ENCODE results near the gene COL4A2.

The COL4A2 gene

DNA sequence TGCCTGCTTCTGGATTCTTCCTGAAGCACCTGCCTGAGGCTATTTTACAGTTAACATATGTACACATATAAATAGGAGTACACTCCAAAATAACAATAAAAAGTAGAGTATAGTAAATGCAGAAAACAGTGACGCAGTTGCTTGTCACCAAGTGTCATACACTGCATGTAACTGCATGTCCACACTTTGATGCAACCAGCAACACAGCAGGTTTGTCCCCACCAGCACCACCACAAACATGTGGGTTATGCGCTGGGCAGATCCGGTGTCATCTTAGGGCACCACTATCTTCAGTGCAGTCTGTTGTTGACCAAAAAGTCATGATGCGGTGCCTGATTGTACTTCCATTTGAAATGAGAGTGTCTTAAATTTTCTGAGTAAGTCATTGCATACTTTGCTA, 51.3 kb downstream of the COL4A2 start:
- H3K27me3 Mint-ChIP-seq (ENCODE audit: low read depth), result no peaks in the 10 kb centered on the region
- H3K4me1 Mint-ChIP-seq, result peaks cover 47% of the 10 kb centered on the region
- H3K27ac Mint-ChIP-seq, result no peak overlapping the region
- H3K9me3 Mint-ChIP-seq, result no peaks in the 10 kb centered on the region
- H3K36me3 Mint-ChIP-seq (ENCODE audit: low read depth), result peaks cover 38% of the 10 kb centered on the region
- TF ChIP-seq, protein P1, sequence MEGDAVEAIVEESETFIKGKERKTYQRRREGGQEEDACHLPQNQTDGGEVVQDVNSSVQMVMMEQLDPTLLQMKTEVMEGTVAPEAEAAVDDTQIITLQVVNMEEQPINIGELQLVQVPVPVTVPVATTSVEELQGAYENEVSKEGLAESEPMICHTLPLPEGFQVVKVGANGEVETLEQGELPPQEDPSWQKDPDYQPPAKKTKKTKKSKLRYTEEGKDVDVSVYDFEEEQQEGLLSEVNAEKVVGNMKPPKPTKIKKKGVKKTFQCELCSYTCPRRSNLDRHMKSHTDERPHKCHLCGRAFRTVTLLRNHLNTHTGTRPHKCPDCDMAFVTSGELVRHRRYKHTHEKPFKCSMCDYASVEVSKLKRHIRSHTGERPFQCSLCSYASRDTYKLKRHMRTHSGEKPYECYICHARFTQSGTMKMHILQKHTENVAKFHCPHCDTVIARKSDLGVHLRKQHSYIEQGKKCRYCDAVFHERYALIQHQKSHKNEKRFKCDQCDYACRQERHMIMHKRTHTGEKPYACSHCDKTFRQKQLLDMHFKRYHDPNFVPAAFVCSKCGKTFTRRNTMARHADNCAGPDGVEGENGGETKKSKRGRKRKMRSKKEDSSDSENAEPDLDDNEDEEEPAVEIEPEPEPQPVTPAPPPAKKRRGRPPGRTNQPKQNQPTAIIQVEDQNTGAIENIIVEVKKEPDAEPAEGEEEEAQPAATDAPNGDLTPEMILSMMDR (IDR thresholded peaks at IDR 0.05; ENCODE audit: unreplicated experiment in 3 of 3), result no peak
- H3K4me3 Mint-ChIP-seq, result no peak overlapping the region

- TF ChIP-seq, protein P1 (IDR thresholded peaks at IDR 0.05; ENCODE audit: unreplicated experiment in 3 of 3), result no peak
- Mint-ChIP-seq H3K4me3 (no peak overlapping the region), H3K27ac (peak overlapping the region; percentile 30 to 43 (median 35)), H3K27me3 (ENCODE audit: low read depth) (no peaks in the 10 kb centered on the region), H3K4me1 (peaks cover 42% of the 10 kb centered on the region), H3K36me3 (ENCODE audit: low read depth) (peaks cover 39% of the 10 kb centered on the region), H3K9me3 (no peaks in the 10 kb centered on the region)
Measured at GRCh38 chr13:110359840-110360301, 52.8 kb downstream of the COL4A2 start.

DNA sequence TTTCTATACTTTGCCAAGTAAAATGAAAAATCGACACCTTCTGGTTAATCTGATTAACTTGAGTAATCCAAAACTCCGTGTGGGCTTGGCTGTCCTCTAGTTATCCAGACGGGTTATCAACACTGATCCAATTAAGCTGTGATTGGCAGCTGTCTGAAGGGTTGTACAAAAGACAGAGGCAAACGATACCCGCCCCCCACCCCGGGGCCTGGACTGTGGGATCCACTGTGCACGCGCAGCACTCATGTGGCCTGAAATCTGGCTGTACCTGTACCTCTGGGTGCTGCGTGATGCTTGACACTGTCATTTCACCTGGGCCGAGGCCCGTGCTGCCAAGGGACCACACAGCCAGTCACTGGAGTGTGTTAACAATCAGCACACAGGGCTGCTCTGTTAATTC, 53.5 kb downstream of the COL4A2 start:
- Mint-ChIP-seq H3K27me3 (ENCODE audit: low read depth) (peaks cover 2% of the 10 kb centered on the region), H3K9me3 (no peaks in the 10 kb centered on the region), H3K27ac (peak overlapping the region in 1 of 3 experiments; percentile 43), H3K36me3 (ENCODE audit: low read depth) (peaks cover 42% of the 10 kb centered on the region), H3K4me1 (peaks cover 44% of the 10 kb centered on the region), H3K4me3 (no peak overlapping the region)
- TF ChIP-seq, protein P1 (IDR thresholded peaks at IDR 0.05; ENCODE audit: unreplicated experiment in 3 of 3), result no peak

DNA sequence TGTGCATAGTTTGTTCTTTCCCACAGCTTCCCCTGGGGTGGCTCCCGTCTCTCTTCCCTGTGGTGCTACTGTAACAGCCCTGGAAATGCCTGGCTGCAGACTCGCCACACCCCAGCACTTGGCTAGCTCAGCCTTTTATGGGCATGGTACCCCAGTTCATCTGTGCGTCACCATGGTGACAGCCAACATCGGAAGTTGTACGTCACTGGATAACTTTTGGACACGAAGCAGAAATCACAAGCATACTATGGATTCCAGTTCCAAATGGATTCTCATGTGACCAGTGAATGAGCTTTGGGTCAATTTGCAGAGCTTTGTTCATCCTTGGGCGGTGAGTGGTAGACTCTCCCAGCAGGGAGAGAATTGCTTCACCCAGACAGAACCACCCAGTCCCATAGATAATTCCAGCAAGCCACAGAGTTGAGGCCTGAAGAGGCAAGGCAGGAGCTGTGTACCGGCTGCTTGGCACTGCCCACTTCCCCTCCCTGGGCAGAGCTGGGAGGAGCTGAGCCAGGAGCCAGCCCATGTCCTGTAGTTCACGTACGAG, 54.4 kb downstream of the COL4A2 start:
- peaks cover 3% of the 10 kb centered on the region for H3K27me3 Mint-ChIP-seq (ENCODE audit: low read depth)
- H3K27ac Mint-ChIP-seq, result peak overlapping the region in 2 of 3 experiments; percentile 5 to 85
- TF ChIP-seq, protein P1 (IDR thresholded peaks at IDR 0.05; ENCODE audit: unreplicated experiment in 3 of 3), result no peak

GRCh38 chr13:110363010-110363409, 55.9 kb downstream of the COL4A2 start:
- H3K4me3 Mint-ChIP-seq, result no peak overlapping the region
- TF ChIP-seq, protein P1 (IDR thresholded peaks at IDR 0.05; ENCODE audit: unreplicated experiment in 3 of 3), result no peak
- H3K9me3 Mint-ChIP-seq, result no peaks in the 10 kb centered on the region
- H3K4me1 Mint-ChIP-seq, result peaks cover 64% of the 10 kb centered on the region
- peak overlapping the region in 1 of 3 experiments; percentile 35 for H3K27ac Mint-ChIP-seq
- peaks cover 3% of the 10 kb centered on the region for H3K27me3 Mint-ChIP-seq (ENCODE audit: low read depth)
- peaks cover 35% of the 10 kb centered on the region for H3K36me3 Mint-ChIP-seq (ENCODE audit: low read depth)

More for the DNA sequence above, 54.4 kb downstream of the COL4A2 start:
- H3K4me3 Mint-ChIP-seq, result peak overlapping the region in 1 of 3 experiments; percentile 43
- peaks cover 52% of the 10 kb centered on the region for H3K4me1 Mint-ChIP-seq
- peaks cover 44% of the 10 kb centered on the region for H3K36me3 Mint-ChIP-seq (ENCODE audit: low read depth)
- no peaks in the 10 kb centered on the region for H3K9me3 Mint-ChIP-seq

DNA sequence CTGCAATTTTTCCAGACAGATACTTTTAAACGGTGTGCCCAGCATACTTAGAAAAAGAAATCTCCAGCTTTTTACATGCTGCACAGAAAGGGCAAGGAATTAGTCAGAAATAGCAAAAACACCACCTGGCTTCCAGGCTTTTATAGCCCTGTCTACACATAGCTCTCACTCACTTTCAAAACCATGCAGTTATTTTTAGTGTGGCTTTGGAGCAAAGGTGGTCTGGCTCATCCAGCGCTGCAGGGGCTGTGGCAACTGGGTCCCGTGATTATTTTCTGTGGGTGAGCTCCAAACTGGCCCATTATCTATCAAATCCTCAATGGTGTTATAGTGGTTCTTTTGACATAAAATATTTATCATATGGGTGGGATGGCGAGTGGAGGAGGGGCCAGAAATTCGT, 57.0 kb downstream of the COL4A2 start:
- Mint-ChIP-seq H3K4me3 (no peak overlapping the region), H3K27ac (peak overlapping the region in 1 of 3 experiments; percentile 26), H3K36me3 (ENCODE audit: low read depth) (peaks cover 36% of the 10 kb centered on the region), H3K27me3 (ENCODE audit: low read depth) (peaks cover 3% of the 10 kb centered on the region), H3K4me1 (peaks cover 70% of the 10 kb centered on the region), H3K9me3 (no peaks in the 10 kb centered on the region)
- TF ChIP-seq, protein P1 (IDR thresholded peaks at IDR 0.05; ENCODE audit: unreplicated experiment in 3 of 3), result no peak
